HG02610 (cell line): ENCODE measurements around the gene MVB12B.

ENCODE experiments used
- ATAC-seq: cut with Tn5 transposase; IDR thresholded peaks from one replicate; pipeline ENCODE4 v1.9.1; 2021; ENCODE audit warnings: mild to moderate bottlenecking, moderate library complexity; ENCODE audit not compliant: unreplicated experiment

MVB12B gene

DNA sequence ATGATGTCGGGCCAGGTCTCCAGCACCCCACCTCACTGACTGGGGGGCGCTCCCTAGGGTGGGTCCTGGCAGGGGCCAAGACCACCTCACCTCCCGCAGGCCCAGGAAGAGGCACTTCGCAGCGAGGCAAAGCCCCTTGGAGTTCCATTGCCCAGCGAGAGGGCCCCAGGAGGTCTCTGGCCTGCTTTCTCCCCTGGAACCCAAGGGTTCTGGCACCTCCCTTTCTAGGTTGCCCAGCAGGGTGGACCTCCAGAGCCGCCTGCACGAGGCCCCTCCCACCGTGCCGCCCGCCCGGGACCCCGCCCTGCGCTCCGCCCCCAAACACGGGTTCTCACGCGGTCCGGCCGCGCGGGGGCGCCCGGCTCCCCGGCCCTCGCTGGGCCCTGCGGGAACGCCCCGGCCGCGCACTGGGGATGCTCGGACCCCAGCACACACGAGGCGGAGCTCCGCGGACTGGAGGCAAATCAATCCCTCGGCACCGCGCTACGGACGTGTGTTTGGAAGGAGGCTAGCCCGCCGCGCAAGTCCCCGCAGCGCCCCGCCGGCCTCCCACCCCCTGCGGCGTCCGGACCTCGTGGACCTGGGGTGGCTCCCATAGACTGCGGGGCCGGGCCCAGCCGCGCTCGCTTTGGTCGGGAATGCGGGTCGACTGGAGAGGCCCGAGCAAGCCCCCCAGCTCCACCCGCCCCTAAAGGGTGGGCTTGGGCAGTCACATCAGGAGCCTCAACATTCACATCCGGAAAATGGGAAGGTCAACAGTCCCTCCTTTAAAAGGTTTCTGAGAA is 187.6 kb downstream of the MVB12B start:
- no peak for ATAC-seq

DNA sequence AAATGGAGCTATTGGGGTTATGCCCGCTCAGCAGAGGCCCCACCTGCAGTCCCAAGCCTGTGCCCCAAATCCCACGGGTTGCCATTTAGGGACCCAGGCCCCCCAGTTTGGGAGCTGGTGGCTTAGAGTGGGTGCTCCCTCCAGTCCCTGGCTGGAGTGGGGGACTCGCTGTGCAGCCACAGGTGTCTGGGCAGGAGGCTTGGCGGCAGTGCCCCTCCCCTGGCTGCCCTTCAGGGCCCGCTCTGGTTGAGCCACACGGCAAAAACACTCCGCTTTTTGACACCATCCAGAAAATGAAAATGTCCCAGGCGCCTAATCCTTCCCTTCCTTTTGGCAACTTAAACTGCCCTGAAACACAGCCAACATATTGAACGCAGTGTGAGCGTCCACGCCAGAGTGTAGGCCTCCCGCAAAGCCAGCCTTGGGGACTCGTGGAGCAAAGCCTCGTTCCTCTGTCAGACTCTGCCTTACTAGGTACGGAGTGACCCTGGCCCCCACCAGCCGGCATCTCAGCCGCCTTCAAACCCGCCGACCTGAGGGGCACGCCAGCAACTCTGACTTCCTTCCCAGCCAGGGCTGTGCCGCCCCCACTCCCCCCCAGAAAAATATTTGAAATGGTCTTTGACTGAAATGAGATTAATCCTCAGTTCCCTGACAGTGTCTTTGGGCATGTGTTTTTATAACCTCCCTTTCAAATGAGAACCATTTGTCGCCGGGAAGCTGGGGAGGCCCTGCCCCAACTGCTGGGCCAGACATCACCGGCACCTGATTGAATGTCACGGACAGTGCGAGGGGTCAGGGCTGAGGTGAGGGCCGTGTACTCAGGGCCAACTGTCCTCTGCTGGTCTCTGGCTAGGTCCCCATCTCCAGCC is 188.6 kb downstream of the MVB12B start:
- ATAC-seq, result no peak

DNA sequence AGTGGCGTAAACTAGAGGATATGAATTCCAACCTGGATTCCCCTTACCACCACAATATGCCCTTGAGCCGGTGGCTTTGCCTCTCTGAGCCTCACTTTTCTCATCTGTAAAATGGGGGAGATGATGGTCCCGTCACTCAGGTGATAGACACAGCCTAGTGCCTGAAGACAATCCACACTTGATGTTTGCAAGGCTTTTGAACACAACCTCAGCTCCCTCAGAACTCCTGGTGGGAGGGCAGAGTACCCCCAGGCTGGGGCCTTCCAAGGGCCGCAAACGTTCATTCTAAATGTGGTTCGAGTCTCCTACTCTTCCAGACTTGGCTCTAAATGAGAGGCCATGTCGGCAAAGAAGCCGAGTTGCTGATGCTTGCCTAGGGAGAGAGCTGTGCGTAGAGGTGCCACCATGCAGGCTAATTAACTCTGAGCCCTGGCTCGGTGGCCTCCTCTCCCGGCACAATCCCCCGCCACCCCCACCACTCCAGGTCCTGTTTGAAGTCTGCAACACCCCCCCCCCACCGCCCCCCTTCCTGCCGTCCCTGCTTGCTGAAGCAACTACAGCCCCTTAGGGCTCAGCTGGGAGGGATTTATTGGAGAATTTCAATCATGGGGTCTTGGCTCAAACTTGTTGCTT is 189.4 kb downstream of the MVB12B start:
- ATAC-seq, result no peak

DNA sequence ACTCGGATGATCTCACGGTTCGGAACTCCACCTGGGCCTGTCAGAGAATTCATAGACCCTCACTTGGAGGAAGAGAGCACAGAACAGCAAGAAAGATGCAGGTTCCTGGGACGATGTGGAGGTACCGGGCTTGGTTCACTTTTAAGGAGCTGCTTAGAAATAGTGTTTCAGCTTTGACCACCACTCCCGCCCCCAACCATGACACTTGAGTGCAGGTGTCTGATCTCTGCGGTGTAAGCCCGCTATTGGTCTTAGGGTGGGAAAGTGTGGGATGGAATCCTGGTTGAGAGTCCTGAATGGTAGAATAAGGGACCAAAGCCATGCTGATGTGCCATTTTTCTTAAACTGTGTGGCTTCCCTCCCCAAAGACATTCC is 189.9 kb downstream of the MVB12B start:
- no peak for ATAC-seq

DNA sequence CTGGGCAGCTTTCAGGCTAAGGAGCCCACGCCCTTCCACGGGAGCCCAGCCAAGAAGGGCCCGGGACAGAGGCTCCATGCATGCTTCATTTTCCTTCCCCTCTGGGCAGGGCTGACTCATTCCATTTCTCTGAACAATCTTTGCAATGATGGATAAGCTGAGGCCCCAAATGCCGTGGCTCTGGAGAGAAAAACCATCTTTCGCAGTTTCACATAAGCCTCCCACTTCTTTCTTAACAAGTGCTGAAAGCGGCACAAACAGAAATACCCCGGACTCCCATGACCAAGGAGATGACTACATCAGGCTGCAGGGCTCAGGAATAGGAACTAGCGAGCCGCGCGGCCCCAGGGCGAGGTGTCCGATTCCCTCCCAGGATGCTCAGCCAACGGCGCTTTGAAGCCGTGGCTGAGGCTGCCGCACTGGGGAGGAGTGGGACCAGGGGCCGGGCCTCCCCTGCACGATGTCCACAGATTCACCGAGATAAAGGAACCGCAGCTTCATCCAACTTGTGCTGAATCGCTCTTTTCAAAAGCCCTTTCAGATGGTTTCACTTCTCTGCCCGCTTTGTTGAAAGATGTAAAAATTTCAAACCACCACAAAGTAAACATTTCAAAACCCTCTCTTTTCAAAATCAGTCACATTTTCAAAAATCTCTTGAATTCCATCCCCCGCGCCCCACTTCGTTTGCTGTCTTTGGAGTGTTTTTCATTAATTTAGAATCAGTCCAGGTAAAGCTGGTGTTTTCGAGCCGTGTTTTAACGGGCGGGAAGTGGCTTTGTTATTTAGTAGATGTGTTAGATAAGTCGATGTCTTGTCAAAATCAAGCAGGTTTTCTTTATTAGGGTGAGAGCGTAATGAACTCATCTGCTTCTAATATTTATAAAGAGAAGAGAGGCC is 190.6 kb downstream of the MVB12B start:
- ATAC-seq, result peak; percentile 60

DNA sequence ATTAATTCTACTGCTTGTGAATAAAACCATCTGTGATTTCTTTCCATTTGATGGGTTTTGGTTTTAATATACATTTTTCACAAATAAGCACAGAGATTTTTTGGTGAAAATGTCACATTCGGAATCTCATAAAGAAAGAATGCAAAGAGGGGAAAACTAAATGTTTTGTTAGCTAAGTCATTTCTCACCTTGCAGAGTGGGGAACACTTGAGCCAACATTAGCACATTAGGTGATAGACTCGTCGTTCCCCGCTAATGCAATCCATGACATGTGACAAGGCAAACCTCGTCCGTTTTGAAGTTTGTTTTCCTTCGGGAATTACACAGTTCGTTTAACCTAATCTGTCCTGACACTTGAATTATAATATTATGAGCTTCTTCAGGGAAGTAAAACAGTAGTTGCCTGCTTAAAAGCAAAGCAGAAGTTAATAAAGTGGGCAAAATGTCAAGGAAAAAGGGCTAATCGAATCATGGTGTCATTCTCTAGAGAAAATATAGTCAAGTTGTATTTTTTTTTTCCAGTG is 191.3 kb downstream of the MVB12B start:
- ATAC-seq, result no peak

DNA sequence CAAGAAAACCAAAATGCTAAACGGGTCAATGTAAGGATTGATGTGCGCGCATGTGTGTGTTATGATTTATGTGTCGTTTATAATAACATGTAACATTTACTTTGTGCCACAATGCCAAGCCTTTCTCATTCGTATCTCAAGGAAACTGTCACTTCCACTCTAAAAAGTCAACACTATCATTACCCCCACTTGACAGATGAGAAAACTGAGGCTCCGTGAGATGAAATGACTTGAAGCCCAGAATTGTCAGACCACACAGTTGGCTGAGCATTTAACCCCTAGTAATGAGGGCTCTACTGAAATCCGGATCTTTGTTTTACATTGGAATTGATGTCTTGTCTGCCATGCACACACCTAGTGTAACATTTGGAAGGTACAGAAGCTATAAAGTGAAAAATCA is 192.1 kb downstream of the MVB12B start:
- no peak for ATAC-seq

DNA sequence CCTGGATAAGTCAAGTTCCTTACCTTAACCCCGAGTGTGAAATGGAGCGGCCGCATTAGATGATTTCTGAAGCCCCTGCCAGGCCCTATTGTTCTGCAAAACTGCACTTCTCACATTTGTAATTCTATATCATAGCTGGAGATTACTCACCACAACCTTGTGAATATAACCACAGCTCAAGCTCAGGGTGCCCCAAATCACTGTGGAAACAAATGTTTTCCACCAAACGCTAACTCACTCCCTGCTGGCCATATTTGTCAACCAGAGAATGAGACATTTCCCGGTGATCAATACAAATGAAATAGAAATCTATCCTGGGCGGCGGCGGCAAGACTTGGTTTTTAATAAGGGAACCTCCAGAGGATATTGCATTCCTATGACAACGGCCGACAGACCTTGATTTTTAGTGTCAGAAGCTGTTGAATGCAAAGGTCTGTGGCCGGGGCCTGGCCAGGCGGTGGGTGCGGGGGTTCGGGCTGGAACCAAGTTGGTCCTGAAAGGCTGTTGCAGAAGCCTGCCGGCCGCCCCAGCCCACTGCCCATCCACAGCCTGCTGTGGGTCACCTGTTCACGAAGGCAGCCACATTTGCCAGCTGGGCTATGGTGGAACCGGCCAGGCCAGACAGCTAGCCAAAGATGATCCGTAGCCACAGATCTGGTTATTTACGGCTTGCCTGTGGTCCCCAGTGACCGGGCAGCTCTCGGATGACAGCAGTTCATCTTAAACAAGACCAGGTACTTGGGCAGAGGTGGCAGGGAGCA is 193.2 kb downstream of the MVB12B start:
- no peak for ATAC-seq

DNA sequence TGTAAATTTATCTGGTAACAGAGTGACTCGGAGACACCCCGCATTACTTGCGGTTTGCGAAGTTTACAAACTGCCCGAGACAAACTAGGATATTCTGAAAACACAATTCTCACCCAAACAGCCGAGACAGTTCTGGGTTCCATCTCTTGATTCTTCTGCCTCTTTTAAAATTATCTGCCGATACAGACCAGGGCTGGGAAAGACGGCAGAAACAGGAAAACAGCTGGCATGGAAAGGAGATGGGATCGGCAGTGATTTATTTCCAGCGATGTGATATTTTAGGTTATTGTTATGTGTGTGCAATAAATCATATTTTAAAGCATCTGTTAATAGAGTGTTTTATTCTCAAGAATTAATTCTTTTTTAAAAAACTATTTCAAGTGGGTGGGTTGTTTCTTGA is 193.8 kb downstream of the MVB12B start:
- no peak for ATAC-seq

DNA sequence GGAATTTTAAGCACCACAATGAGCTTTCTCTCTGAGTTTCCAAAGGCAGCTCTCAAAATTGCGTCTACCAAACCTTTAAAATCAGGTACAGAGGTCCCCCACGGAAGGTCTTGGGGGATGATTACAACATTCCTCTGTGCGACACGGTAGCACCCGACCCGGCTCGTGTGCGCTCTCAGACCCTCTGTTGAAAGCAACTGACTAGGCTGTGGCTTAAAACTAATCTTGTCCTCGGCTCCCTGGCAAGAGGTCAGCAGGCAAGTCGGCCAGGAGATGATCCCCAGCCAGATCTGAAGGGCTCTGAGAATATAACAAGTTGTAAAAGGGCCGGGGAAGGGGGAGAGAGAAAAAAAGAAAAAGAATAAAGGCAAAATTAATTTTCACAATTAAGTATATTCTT is 194.5 kb downstream of the MVB12B start:
- ATAC-seq, result no peak

DNA sequence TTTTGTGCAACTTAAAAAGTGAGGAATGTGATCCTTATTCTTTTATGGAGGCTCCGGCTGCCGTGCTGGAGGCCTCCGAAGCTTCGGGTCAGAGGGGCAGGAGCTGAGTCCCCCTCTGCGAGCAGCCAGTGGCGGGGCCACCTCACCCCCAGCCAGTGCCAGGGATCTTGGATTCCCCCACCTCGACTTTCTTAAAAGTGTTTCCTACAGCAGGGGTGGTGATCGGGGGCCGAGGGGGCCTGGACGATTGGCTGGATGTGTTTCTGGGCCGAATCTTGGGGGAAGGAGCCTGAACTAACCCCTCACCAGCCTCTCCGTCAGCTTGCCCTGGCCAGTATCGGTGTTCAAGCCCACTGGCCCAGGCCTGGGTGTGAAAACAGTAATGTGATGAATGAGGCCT is 194.9 kb downstream of the MVB12B start:
- no peak for ATAC-seq

DNA sequence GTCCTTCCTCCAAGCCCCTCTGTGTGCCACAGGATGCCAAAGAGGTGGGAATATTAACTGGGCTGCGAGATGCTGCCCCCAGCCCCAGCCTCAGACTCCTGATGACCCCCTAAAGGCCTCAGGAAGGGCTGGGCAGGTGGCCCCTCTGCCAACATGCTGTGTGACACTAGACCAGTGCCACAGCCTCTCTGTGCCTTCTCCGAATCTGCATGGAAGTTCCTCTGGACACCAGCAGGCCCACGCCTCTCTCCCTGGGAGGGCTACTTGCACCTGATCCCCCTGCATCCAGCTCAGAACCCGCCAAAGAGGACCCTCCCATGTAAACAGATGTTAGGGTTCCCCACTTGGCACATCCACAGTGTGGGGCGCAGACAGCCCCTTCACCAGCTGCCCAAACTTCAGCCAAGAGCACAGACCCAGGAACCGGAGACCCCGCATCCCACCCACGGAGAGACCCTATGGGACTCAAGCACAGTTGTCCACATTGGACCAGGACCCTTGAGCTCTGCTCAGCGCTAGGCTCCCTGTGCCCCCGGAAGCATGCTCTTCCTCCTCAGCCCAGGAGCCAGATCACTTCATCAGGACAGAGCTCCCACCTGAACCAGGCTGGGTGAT is 195.5 kb downstream of the MVB12B start:
- no peak for ATAC-seq

DNA sequence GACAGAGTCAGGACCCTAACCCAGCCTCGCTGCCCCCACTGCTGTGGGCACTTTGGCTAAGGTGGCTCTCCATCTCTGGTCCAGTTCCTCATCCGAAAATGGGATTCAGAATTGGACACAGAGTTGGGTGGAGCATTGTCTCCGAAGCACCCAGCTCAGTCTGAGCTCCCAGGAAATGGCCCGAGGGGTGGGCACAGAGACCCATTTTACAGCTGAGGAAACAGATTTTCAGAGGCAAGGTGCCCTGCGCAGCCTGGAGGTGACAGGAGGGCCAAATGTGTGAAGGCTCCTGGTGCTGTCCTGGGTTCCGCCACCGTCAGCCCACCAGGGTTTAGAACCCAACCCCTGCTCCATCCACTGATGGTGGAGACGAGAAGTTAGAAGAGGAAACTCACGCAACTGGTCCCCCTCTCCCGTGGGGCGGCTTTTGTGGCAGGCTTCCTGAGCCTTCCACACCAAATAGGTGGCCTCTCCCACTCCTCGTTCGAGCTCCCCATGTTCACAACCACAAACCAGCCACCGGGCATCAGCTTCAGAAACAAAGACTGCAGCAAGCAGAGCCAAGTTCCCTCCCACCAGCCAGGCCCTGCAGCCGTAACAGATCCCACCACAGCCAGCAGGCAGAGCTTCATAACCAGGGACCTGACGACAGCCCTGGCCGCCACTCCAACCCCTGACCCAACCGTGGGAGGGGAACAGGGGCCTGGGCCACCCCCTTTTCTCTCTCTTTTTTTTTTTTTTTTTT is 196.2 kb downstream of the MVB12B start:
- ATAC-seq, result no peak

DNA sequence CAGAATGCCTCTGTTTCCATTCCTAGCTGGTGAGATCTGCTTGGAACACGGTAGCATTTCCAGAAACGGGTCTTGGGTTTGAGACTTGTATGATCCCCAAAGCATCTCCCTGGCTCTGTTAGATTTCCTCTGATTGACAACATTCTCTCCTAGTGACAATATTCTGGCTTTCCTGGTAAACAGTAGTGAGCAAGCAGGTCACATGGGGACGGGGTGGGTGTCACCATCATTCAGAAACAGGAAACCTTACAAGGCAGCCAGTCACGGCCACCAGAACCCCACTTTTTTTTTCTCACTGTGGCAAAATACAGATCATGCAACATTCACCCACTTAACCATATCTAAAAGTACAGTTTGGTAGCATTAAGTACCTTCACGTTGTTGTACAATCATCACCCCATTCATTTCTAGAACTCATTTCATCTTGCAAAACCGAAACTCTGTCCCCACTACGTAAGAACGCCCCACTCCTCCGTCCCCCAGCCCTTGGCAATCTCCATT is 197.0 kb downstream of the MVB12B start:
- no peak for ATAC-seq

DNA sequence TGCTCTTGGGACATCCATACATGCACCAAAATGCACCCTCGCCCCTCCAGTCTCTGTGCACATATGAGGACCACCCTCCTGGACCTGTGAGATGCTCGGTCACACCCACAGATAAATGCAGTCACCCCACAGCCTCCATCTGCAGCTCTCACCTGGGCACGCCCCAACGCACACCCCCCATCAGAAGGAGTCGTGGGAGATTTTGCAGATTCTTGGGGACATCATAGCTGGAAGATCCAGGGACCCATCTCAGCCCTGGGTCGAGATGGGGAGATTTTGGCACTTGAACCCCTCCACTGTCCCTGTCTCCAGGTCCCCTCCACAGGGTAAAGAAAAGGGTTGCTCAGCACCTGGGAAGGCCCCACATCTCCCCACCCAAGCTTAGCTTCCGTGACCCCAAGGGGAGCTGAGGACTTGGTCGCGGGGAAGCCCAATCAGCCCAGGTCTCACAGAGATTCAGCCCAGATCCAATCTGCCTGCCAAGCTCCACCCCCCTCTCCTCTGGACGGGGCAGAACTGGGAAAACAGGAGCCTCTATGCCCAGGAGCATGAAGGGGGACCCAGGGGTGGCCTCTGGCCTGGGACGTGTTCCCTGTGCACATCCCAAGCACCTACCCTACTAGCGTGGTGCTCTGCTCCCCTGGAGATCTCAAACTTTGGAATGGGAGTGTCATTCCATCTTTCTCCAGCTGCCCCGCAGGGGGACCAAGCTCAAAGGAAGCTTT is 197.9 kb downstream of the MVB12B start:
- ATAC-seq, result no peak

DNA sequence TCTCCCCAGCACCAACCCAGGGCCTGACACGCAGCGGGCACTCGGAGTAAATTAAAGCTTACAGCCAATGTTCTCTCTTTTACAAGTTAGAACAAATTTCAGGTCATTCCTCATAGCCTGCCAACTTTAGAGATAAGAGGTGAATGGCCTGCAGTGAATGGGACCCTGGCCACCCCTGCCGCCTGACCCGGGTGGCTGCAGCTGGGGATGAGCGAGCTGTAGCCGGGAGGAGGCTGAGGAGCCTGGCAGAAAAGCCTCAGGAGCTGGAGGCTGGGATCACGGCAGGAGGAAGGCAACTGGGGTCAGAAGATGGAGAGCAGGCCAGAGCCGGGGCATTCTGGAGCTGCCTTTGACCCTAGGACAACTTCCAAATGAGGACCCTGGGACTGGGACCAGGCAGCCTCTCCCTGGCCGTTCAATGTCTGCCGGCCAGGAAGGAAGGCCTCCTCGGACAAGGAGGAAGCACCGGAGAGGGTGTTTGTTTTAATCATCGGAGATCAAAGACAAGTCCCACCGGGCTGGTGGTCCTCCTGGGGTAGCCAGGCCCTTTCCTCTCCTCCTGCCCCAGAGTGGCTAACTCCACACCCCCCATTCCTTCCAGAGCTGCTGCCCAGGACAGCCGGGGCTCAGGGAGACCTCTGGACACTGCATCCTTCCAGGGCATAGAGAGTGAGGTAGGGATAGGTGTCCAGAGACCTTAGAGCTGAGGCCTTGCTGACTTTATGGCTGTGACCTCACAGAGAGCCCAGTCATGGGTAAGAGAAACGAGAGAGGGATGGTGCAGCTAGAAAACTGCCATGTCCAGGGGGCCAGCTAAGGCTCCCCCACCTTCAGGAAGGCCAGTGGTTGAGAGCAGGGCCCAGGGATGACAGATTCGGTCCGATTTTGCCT is 199.8 kb downstream of the MVB12B start:
- ATAC-seq, result no peak
